HG02678 (cell line): ENCODE data around the gene DLEC1.

Experiments used
- ATAC-seq: cut with Tn5 transposase; IDR thresholded peaks from one replicate; pipeline ENCODE4 v1.9.1; 2021; ENCODE audit warnings: mild to moderate bottlenecking, moderate library complexity; ENCODE audit not compliant: unreplicated experiment

DLEC1 gene

DNA sequence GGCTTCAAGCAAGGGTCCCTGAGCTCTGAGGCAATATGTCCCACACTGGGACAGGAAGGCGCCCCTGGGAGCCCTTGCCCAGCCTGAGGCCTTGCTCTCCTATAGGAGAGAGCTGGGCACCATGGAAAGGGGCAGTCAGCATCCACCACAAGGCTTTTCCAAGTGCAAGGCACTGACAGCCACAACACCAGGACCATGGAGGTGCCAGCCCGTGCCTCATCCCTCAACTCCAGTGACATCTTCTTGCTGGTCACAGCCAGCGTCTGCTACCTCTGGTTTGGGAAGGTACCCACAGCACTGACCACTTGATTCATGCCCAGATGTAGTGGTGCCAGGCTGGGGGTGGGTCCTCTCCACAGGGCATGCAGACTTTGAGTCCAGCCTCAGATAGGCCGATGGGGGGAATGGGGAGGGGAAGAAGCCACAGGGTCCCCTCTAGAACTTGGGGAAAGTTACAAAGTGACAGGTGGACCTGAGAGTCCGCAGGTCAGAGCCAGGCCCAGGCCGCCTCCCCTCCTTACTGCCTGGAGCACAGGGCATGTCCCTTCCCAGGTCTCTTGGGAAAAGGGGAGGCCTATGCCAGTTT, 36.6 kb upstream of the DLEC1 start:
- no peak for ATAC-seq

DNA sequence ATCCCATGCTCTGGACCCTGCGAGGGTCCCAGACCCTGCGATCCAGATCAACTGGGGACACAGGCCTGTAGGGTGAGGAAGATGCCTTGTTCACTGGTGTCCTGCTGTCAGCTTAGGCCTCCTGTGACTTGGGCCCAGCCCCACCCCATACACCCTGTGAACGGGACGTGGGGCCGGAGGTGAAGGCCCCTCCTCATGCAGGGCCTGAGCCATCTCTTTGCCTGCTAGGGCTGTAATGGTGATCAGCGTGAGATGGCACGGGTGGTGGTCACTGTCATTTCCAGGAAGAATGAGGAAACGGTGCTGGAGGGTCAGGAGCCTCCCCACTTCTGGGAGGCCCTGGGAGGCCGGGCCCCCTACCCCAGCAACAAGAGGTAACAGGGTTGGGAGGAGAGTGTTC, 36.1 kb upstream of the DLEC1 start:
- no peak for ATAC-seq

DNA sequence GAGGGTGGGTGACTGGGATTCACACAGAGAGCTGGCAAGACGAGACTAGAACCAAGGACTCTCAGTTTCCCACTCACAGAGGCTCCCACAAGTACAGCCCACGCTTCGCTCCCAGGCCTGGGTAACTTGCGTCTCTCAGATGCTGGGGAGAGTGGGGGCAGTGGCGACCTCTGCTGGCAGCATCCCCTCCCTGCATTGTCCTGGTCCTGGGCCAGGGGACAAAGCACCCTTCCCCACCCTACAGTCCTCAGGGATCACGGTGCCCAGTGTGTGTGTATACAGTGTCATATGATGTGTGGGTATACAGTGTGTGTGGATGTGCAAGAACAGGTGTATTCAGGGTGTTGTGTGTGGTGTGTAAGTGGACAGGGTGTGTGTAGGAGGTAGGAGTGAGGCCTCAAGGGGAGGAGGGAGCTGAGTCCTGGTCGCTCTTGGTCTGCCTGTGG, 35.6 kb upstream of the DLEC1 start:
- ATAC-seq: peak; percentile 30

DNA sequence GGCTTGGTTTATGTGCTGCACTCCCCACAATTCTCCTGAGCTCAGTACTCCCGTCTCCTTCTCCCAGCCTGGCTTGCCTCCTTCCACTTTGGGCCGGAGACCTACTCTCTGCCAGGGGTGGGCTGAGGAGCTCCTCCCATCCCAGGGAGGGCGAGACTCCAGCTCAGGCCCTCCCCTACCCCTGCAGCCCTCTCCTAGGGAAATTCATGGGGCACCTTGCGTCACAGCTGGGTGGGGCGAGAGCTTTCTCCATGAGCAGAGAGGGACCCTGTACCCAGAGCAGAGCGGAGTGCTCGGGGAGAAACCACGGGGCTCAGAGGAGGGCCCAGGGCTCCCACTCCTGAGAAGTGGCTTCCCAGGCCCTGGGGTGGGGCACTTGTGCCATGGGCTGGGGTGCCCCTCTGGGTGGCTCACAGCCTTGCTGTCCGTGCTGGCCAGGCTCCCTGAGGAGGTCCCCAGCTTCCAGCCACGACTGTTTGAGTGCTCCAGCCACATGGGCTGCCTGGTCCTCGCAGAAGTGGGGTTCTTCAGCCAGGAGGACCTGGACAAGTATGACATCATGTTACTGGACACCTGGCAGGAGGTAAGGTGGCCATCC, 35.1 kb upstream of the DLEC1 start:
- no peak for ATAC-seq

- ATAC-seq: peak; percentile 53
Measured at GRCh38 chr3:38004415-38005075, 34.5 kb upstream of the DLEC1 start.

DNA sequence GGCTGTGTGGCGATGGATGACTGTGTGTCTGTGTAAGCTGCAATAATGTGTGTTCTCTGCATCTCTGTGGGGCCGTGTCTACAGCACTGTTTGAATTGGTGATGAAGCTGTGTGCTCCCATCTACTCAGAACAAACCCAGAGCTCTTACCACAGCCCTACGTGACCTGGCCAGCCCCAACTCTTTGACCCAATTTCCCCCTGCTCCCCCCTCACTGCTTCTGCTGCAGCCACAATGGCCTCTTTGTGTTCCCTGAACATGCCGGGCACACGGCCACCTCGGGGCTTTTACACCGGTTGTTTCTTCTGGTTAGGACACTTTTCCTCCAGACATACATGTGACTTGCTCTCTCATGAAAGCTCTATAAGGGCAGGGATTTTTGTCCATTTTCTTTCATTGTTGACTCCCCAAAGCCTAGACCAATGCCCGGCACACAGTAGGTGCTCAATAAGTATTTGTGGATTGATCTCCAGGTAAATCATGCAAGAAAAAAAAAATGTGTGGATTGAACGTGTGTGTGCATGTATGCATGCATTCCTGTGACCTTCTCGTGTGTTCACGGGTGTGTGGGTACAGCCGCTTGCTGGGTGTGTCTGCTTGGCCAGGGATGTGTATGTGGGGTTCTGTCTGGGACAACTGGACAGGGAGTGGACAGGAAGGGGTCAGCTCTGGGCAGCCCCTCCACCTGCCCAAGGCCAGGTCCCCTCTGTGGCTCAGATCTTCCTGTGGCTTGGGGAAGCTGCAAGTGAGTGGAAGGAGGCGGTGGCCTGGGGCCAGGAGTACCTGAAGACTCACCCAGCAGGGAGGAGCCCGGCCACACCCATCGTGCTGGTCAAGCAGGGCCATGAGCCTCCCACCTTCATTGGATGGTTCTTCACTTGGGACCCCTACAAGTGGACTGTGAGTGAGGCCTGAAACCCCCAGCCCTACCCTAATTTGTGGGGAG, 33.7 kb upstream of the DLEC1 start:
- ATAC-seq: no peak

DNA sequence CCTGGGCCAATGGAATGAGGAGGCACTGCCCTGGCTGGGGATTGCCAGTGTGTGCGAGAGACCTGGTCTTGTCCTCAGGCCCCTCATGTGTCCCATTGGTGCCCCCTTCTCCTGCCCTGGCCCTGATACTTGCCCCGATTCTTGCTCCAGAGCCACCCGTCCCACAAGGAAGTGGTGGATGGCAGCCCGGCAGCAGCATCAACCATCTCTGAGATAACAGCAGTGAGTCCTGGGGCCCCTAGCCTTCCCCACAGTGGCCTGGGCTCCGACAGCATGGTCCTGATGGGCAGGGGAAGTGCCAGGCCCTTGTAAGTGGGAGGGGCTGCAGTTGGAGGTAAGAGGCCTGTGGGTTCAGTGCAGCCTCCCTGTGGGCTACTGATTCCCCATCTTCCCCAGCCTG, 33.0 kb upstream of the DLEC1 start:
- ATAC-seq: no peak

DNA sequence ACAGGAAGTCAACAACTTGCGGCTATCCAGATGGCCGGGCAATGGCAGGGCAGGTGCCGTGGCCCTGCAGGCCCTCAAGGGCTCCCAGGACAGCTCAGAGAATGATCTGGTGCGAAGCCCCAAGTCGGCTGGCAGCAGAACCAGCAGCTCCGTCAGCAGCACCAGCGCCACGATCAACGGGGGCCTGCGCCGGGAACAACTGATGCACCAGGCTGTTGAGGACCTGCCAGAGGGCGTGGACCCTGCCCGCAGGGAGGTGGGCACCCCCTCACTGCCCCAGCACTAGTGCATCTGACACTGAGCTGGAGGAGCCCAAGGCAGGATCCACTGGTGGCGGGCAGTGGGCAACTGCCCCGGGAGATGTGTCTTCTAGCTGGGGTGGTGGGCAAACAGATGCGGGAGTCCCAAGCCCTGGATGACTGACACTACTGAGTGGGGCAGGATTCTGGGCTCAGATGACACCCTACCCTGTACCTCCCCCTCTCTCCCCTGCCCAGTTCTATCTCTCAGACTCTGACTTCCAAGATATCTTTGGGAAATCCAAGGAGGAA, 32.5 kb upstream of the DLEC1 start:
- no peak for ATAC-seq

- ATAC-seq: no peak
Measured at GRCh38 chr3:38007754-38008090, 31.3 kb upstream of the DLEC1 start.

GRCh38 chr3:38008191-38008701, 30.8 kb upstream of the DLEC1 start:
- no peak for ATAC-seq

GRCh38 chr3:38008971-38009580, 29.9 kb upstream of the DLEC1 start:
- no peak for ATAC-seq

GRCh38 chr3:38009807-38010591, 29.0 kb upstream of the DLEC1 start:
- ATAC-seq: no peak

GRCh38 chr3:38011111-38011510, 27.9 kb upstream of the DLEC1 start:
- ATAC-seq: no peak

DNA sequence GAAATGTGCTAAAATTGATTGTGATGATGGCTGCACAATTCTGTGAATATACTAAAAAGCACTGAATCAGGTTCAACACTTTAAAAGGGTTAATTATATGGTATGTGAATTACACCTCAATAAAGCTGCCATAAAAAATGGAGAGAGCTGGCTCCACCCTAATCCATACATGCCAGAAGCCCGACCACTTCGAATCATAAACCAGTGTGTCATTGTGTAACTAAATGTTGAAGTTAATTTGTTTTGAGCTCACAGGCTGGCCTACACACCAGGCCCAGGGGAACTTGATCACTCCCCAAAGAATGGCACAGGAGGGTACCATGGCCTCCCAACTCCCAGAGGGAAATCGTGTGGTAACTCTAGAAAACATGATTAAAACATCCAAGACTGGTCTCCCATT, 23.5 kb upstream of the DLEC1 start:
- ATAC-seq: no peak

DNA sequence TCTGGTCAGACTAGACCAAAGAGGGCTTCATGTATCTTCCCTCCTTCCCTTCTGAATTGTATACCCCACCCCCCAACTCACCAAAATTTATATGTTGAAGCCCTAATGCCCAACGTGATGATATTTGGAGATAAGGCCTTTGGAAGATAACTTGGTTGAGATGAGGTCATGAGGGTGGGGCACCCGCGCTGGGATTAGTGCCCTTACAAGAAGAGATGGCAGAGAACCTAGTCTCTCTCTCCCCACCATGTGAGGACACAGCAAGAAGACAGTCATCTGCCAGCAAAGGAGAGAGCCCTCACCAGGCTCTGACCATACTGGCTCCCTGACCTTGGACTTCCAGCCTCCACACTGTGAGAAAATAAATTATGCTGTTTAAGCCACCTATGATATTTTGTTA, 23.0 kb upstream of the DLEC1 start:
- no peak for ATAC-seq

DNA sequence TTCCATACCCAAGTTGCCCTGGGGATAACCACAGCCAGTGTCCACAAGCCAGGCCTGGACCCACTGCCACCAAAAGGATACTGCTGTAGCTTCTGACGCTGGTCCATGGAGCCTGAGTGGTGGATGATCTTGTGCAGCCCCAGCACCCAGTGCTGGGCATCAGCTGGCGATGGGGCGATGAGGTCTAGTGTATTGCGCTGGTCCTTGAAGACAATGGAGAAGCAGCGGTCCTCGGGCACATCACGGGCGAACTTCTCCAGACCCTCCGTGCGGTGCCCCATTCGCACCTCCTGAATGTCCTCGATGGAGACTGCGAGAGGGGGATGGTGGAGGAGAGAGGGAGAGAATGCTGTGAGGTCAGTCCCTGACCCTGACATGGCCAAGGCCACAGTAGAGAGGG, 22.6 kb upstream of the DLEC1 start:
- no peak for ATAC-seq

DNA sequence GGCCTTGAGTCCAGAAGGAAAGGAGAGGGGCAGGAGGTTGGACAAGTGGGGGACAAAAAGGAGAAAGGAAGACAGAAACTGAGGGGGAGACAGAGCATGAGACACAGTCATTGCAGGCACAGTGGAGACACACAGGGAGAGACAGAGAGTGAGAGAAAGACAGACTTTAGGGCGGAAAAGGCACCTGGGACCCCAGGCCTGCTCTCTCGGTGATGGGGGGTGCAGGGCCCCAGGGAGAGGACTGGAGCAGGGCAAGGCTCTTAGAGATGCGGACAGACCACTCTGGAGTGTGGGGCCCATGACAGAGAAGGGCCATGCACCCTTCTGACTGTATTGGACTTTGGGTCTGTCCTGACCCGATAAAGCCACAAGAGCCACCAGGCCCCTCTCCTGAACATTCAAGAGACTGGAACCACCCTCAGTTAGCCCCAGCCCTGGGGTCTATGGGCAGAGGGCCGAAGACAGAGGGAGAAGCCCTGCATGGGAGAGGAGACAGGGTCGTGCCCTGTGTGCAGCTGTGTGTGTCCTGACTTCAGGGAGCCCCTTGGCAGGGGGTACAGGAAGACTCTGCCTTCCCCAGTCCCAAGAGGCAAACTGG, 22.1 kb upstream of the DLEC1 start:
- ATAC-seq: no peak

DNA sequence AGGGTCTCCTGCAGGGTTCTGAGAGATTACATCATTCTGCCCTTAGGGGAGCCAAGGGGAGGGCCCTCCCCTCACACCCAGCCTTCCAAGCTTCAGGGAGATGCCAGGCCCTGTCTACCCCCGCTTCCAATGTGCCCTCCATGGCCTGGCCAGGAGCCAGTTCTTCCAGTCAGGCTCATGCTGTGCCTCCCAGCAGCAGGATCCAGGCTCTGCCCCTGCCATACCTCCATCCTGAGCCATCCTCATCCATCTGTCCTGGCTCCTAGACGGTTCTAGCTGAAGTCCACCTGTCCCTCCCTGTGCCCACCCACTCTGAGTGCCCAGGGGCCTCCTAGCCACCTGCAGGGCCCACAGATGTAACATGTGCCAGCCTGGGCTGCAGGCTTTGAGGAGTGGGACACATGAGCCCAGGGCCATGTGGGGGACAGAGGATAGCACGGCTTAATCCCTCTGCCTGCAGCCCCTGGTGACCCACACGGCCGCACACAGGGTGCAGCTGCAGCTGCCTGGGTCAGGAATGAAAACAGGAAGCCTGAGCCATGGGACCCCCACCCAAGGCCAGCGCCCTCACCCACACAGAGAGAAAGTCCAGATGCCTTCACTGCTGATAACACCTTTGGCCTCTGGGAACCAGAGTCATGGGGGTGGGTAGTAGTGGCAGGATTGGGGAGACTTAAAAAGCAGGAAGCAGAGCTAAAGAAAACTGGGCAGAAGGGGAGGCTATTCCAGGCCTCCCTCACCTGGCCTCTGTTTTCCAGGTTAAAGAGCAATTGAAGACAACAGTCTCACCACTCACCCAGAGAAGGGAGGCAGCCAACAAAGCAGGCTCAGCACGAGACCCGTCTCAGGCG, 21.3 kb upstream of the DLEC1 start:
- no peak for ATAC-seq
